ENCODE data around the gene FSTL5.

- TF ChIP-seq CTCF (IDR thresholded peaks at IDR 0.05; ENCODE audit: insufficient read depth, low read length, poor library complexity, severe bottlenecking) (no peak), EZH2phosphoT487 (conservative IDR thresholded peaks at IDR 0.05; ENCODE audit: low read length) (no peak)
Observed at GRCh38 chr4:161948026-161948770, 215.6 kb downstream of the FSTL5 start.

Data from SU-DHL-6 (cell line).